ENCODE data around the gene SDSL. TPM values are rescaled to one million over a fixed set of nuclear protein-coding genes. Genes with fewer than 3 reads are reported as not detected.

The SDSL gene
- total and polyA plus RNA-seq, 2 experiments from 2014 or later, result not detected

DNA sequence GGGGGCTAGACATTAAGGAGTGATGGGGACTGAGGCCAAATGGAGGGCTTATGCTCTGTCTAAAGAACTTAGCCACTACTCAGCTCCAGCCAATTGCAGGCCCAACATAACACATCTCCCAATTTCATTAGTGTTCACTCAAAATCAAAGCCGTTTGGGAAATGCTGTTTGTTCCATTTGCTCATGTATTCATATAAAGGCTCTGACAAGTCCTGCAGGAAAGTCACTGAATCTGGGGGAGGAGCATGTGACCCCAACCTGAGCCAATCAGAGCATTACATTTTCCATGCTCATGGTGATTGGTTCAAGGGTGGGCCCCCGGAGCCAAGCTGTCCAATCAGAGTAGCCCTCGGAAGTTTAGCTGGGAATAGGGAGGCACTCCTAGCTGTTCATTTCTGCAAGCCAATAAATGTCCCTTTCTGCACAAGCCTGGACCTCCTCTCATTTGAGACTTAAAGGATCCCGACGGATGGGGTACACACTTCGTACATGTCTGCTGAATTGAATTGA lies 20.9 kb downstream of the SDSL start:
- TF ChIP-seq EZH2 (IDR thresholded peaks at IDR 0.05; ENCODE audit: low read depth, unreplicated experiment) (no peak), ZNF331 (CRISPR knock-in tag; IDR thresholded peaks at IDR 0.05; ENCODE audit: low read depth) (no peak), EZH2phosphoT487 (IDR thresholded peaks at IDR 0.05; ENCODE audit: unreplicated experiment) (no peak), CREB1 (CRISPR knock-in tag; IDR thresholded peaks at IDR 0.05; ENCODE audit: low read depth) (no peak), POLR2AphosphoS5 (IDR thresholded peaks at IDR 0.05; ENCODE audit: low read depth) (no peak), NANOG (IDR thresholded peaks at IDR 0.05; ENCODE audit: borderline replicate concordance) (no peak)
- TF ChIP-seq, protein P1, sequence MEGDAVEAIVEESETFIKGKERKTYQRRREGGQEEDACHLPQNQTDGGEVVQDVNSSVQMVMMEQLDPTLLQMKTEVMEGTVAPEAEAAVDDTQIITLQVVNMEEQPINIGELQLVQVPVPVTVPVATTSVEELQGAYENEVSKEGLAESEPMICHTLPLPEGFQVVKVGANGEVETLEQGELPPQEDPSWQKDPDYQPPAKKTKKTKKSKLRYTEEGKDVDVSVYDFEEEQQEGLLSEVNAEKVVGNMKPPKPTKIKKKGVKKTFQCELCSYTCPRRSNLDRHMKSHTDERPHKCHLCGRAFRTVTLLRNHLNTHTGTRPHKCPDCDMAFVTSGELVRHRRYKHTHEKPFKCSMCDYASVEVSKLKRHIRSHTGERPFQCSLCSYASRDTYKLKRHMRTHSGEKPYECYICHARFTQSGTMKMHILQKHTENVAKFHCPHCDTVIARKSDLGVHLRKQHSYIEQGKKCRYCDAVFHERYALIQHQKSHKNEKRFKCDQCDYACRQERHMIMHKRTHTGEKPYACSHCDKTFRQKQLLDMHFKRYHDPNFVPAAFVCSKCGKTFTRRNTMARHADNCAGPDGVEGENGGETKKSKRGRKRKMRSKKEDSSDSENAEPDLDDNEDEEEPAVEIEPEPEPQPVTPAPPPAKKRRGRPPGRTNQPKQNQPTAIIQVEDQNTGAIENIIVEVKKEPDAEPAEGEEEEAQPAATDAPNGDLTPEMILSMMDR (conservative IDR thresholded peaks at IDR 0.05; ENCODE audit: low read depth in 2 of 2), result no peak
- TF ChIP-seq, protein P2, sequence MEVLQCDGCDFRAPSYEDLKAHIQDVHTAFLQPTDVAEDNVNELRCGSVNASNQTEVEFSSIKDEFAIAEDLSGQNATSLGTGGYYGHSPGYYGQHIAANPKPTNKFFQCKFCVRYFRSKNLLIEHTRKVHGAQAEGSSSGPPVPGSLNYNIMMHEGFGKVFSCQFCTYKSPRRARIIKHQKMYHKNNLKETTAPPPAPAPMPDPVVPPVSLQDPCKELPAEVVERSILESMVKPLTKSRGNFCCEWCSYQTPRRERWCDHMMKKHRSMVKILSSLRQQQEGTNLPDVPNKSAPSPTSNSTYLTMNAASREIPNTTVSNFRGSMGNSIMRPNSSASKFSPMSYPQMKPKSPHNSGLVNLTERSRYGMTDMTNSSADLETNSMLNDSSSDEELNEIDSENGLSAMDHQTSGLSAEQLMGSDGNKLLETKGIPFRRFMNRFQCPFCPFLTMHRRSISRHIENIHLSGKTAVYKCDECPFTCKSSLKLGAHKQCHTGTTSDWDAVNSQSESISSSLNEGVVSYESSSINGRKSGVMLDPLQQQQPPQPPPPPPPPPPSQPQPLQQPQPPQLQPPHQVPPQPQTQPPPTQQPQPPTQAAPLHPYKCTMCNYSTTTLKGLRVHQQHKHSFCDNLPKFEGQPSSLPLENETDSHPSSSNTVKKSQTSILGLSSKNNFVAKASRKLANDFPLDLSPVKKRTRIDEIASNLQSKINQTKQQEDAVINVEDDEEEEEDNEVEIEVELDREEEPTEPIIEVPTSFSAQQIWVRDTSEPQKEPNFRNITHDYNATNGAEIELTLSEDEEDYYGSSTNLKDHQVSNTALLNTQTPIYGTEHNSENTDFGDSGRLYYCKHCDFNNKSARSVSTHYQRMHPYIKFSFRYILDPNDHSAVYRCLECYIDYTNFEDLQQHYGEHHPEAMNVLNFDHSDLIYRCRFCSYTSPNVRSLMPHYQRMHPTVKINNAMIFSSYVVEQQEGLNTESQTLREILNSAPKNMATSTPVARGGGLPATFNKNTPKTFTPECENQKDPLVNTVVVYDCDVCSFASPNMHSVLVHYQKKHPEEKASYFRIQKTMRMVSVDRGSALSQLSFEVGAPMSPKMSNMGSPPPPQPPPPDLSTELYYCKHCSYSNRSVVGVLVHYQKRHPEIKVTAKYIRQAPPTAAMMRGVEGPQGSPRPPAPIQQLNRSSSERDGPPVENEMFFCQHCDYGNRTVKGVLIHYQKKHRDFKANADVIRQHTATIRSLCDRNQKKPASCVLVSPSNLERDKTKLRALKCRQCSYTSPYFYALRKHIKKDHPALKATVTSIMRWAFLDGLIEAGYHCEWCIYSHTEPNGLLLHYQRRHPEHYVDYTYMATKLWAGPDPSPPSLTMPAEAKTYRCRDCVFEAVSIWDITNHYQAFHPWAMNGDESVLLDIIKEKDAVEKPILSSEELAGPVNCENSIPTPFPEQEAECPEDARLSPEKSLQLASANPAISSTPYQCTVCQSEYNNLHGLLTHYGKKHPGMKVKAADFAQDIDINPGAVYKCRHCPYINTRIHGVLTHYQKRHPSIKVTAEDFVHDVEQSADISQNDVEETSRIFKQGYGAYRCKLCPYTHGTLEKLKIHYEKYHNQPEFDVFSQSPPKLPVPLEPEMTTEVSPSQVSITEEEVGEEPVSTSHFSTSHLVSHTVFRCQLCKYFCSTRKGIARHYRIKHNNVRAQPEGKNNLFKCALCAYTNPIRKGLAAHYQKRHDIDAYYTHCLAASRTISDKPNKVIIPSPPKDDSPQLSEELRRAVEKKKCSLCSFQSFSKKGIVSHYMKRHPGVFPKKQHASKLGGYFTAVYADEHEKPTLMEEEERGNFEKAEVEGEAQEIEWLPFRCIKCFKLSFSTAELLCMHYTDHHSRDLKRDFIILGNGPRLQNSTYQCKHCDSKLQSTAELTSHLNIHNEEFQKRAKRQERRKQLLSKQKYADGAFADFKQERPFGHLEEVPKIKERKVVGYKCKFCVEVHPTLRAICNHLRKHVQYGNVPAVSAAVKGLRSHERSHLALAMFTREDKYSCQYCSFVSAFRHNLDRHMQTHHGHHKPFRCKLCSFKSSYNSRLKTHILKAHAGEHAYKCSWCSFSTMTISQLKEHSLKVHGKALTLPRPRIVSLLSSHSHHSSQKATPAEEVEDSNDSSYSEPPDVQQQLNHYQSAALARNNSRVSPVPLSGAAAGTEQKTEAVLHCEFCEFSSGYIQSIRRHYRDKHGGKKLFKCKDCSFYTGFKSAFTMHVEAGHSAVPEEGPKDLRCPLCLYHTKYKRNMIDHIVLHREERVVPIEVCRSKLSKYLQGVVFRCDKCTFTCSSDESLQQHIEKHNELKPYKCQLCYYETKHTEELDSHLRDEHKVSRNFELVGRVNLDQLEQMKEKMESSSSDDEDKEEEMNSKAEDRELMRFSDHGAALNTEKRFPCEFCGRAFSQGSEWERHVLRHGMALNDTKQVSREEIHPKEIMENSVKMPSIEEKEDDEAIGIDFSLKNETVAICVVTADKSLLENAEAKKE (CRISPR knock-in tag; IDR thresholded peaks at IDR 0.05), result no peak
- Histone ChIP-seq H3K4me1 (ENCODE audit: insufficient read depth) (no peaks in the 10 kb centered on the region), H3K79me2 (replicated peaks; ENCODE audit: insufficient read depth) (no peaks in the 10 kb centered on the region), H2AFZ (no peak overlapping the region), H3K4me2 (no peak overlapping the region), H3K9me2 (ENCODE audit: insufficient read depth) (no peaks in the 10 kb centered on the region), H3K27me3 (ENCODE audit: insufficient read depth) (no peaks in the 10 kb centered on the region), H3K4me3 (no peak overlapping the region), H4K20me1 (replicated peaks; ENCODE audit: insufficient read depth) (no peaks in the 10 kb centered on the region), H3F3A (replicated peaks; ENCODE audit: low read depth) (no peaks in the 10 kb centered on the region), H3K27ac (ENCODE audit: low read depth) (no peak overlapping the region), H3K36me3 (ENCODE audit: insufficient read depth) (no peaks in the 10 kb centered on the region)
- Mint-ChIP-seq H3K9me3 (no peaks in the 10 kb centered on the region), H3K4me3 (no peak overlapping the region), H3K27ac (no peak overlapping the region), H3K4me1 (0 out of 3 replicates have a peak, but pooled peaks cover 3% of the 10 kb centered on the region), H3K36me3 (ENCODE audit: low read depth) (no peaks in the 10 kb centered on the region), H3K27me3 (ENCODE audit: insufficient read depth, low read depth, poor library complexity) (peaks cover 7% of the 10 kb centered on the region)
- no peak for ATAC-seq
- no peak for DNase-seq (ENCODE audit: low spot score)

Measured in GM23338 (cell line).